ENCODE data around the gene TMEM192.

GRCh38 chr4:165138843-165139242, 26.2 kb upstream of the TMEM192 start:
- no peak for TF ChIP-seq EZH2 (IDR thresholded peaks at IDR 0.05)
- no peak for TF ChIP-seq CTCF (IDR thresholded peaks at IDR 0.05)
- no peak for TF ChIP-seq EZH2phosphoT487 (IDR thresholded peaks at IDR 0.05)

Data from neural progenitor cell (in vitro differentiated cells).